Activated gamma-delta T cell (primary cell): ENCODE data around the gene PCDHAC1.

Experiments
- DNase-seq: peaks from one replicate; lab custom pipeline; 2025; lab: John Stamatoyannopoulos, UW

The PCDHAC1 gene

DNA sequence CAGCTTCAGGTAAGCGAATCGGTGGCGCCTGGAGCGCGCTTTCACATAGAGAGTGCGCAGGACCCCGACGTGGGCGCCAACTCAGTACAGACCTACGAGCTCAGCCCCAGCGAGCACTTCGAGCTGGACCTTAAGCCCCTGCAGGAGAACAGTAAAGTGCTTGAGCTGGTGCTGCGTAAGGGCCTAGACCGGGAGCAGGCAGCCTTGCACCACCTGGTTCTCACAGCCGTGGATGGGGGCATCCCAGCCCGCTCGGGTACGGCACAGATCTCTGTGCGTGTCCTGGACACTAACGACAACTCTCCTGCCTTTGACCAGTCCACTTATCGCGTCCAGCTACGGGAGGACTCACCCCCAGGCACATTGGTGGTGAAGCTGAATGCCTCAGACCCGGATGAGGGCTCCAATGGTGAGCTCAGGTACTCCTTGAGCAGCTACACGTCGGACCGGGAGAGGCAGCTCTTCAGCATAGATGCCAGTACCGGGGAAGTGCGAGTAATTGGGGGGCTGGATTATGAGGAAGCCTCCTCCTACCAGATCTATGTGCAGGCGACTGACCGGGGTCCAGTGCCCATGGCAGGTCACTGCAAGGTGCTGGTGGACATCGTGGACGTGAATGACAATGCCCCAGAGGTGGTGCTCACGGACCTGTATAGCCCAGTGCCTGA is 41.3 kb downstream of the PCDHAC1 start:
- no peak for DNase-seq

DNA sequence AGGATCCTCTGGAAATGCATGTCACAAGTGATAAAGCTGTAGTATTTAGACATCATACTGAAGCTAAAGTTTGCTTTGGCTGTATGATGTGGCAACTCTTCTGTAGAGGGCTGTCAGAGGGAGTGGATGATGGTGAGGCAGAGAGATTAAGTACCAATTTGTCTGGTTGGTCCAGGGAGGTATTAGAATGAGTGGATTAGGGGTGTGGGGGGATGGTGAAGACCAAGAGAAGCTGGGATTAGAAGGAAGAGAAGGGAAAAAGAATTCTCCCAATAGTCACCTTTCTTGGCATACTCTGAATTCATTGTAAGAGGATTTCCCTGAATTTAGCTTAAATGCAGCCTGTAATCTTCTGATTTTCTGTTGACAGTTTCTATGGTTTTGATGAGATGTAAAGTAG is 43.8 kb downstream of the PCDHAC1 start:
- no peak for DNase-seq

DNA sequence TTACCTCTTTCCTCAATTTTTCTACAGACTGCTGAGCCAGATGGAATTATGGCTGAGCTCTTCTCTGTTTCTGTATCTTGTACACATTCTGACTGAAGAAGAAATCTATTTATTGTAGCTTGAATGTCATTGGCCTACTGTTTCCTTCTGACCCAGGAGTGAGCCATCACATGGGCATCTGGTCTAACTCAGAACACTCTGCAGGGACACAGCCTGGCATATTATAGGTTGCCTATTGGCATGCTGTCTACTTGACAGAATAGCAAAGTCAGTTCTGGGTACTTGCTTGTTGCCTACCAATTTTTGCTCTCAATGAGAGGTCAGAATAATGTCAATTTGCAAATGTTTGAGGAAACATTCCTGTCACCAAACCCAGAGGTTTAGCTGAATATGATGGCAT is 47.5 kb downstream of the PCDHAC1 start:
- DNase-seq, result no peak

DNA sequence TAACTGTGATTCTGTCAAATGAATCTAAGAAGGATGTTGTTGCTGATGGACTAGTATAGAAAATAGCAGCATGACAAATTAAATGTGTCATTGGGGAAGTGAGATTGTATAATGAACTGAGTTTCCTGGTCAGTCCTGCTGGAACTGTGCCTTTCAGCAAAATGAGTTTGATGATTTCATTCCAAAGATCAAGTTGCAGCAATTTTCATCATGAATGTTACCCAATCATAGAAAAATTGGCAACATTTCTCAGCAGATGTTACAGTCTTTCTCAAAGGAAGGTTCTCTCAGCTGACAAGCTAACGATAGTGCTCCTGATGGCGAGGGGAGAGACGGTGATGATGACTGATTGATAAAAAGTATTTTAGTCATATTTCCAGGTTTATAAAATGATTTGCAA is 50.9 kb downstream of the PCDHAC1 start:
- no peak for DNase-seq

DNA sequence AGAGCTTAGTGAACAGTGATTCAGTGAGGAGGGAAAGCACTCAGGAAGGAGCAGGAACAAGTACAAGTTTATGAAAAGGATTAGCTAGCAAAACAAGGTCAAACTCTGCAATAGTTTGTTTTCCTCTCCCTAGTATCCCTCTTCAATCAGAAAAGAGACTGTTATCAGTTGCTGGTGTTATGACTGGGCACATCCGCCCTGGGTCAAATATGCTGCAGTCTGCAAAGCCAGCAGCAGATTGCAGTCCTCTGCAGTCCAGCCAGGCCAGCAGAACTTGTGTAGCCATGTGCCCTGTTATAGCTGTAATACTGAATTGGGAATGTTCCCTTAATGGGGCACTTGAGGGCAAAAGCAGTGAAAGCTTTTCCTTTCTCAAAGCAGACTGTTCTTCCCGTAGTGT is 52.2 kb downstream of the PCDHAC1 start:
- no peak for DNase-seq

DNA sequence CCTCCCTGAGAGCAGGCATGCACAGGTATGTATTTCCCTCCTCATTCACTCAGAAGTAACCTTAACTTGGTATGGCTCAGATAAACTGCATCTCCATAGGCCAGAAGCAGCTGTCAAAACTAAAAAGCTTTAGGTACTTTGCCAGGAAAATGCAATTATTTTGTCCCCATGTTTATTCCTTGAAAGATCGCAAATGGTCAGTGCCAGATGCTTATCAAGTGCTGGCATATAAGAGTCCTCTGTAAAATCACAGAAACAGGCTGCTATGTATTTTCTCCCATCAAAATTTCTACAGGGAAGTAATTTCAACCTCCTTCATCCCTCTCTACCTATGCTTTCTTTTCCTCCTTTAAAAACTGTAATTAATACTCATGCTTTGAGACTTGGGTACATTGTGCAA is 52.9 kb downstream of the PCDHAC1 start:
- DNase-seq, result no peak
